Skeletal muscle cell (primary cell): ENCODE data around the gene RENBP.

ENCODE experiments used
- DNase-seq: peaks from one replicate; pipeline ENCODE4 v3.0.0-alpha.2; 2010; ENCODE audit warnings: low read depth
- H3K4me3 ChIP-seq: 2 replicates; pipeline ENCODE4 v1.5.1; 2011; ENCODE audit warnings: low read depth, mild to moderate bottlenecking, control low read depth, low read length, moderate library complexity

The RENBP gene

DNA sequence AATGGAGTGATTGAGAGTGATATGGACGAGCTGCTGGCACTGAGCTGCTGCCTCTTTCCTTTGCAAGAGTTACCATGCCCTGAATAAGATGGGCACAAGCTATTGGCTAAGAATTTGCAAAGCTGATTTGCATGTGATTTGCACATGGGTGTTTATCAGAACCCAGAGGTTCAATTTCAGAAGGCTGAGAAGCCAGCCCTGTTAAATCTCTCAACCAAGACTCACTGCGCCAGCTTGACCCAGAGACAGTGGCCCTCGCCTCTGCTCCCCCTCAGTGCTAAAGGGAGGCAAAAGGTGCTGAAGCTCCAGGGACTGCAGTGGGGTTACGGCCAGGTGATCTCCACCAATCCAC is 19.1 kb downstream of the RENBP start:
- no peak for DNase-seq
- no peak overlapping the region for H3K4me3 ChIP-seq

DNA sequence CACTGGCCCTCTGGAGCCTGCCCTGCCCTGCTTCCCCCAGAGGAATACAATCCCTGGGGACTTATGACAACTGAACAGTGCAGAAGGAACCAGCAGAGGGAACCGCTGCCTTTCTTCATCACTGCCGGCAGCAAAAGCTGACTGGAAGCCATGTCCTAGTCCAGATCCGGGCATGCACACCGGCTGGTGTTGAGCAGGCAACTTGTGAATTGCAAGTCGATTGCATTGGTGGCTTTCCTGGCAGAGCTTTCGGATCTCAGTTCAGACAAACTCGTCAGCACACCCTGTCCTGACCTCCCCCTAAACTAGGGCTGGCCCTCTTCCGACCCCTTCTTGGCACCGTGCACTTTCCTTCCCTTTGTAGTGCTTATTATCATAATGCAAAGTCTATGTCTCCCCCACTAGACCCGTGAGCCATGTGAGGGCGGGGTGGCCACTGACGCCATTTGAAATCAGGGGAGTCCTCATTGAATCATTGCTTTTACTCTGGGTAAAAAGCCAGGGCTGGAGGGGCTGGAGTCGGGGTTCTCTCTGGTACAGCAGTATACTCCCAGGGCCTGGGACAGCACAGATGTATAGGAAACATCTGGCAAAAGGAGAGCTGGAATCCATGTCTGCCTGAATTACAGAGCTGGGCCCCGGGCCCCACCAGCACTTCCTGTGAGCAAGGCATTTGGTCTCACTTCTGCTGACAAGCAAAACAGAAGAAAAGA is 20.1 kb downstream of the RENBP start:
- H3K4me3 ChIP-seq: no peak overlapping the region
- DNase-seq: no peak

DNA sequence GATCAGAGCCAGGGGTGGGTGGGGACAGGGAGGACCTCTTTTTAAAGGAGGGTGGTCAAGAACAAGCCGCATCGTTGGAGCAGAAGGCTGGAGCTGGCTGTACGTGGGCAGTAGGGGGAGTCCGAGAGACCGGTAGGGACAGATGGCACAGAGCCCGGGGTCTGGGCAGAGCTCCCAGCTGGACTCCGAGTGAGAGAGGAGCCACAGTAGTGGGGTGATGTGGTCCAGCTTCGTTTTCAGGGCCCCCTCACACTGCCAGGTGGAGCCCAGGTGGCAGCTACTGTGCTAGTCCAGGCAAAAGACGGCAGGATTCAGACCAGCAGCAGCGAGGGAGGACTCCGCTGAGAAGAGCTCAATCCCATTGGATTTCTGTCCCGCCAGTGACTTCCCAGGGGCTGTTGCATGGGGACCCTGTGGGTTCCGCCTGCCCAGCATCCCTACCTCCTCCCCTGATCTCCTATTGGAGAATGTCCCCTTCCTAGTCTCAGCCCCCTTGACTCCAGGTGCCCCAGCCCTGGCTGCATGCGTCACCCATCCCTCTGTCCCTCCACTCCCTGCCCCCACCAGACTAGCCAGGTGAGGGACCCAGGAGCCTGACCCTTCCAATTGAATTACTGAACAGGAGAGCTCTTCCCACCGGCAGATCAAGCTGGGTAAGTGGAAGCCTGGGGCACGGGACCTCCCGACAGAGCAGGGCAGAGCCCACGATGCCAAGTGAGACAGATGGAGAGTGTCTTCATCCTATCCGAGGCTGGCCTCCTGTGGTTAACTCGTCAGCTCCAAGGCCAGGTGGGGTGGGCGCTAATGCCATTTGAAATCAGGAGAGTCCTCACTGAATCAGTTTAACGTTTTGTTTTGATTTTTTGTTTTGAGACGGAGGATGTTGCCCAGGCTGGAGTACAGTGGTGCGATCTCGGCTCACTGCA is 21.2 kb downstream of the RENBP start:
- no peak for DNase-seq
- no peak overlapping the region for H3K4me3 ChIP-seq

DNA sequence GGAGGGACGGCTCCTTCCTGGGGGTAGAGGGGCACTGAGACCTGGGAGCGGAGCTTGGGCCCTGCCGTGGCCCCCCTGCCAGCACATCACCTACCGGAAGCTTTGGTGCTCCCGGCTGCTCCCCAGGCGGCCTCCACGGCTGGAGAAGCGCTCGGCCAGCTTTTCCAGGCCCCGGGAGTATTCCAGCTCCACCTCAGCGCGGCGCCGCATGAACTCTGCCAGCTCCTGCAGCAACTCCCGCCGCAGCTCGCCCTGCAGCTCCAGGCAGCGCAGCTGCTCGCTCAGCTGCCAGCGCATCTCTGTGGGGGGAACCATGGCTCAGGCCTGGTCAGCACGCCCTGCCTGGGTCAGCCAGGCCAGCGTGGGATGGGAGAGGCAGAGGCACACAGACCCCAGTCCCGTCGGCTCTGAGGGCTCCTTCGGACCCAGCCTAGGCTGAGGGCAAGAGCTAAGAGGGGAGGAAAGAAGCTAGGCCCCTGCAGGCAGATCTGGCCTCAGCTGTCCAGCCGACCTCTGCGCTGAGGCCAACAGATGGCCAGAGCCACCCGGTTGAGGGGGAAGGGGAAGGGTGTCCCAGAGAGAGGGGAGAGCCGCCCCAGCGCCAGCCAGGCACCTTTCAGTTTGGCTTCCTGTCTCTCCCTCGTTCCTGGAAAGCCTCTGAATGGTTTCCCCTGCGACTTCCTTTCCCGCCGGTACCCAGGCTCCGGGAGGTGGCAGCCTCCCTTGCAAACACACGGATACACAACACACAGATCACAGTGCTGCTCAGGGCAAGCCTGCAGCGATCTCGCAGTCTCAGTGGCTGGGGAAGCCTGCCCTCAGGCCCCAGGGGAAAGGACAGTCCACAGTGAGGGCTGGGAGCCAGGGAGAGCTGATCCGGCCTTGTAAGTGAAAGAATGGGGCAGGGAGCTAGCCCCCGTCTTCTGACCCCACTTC is 22.7 kb downstream of the RENBP start:
- no peak overlapping the region for H3K4me3 ChIP-seq
- DNase-seq: no peak

DNA sequence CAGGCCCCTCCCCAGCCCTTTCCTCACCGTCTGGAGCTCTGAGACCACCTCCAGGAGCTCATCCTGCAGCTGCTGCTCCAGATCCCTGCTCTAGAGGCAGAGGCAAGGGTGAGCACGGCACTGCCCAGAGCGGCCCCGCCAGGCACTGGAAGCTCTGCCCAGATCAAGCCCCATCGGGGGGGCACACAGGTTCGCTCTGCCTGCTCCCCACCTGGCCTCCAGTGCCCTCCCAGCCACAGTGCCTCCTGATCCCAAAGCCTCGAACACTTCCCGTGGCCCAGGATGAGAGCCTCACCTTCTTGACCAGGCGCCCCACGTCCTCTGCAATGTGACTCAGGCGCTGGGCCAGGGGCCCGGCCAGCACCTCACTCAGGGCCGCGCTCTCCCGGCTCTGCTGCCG is 23.4 kb downstream of the RENBP start:
- H3K4me3 ChIP-seq: no peak overlapping the region
- DNase-seq: no peak

DNA sequence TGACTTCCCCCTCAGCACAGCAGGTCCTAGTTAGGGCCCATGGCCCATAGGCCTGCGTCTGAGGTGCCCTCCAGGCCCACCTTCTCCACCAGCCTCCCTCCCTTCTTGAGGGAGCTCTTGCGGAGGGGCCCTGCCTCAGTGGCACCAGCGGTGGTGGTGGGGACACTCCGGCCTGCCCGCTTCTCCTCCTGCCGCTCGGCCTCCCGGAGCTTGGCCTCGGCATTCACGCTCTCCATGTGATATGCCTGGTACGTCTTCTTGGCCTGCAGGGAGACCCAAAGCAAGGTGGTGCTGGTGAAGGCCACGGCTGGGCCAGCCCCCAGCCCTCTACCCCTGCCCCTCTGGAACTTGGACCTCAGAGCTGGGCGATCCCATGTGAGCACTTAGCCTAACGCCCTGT is 23.9 kb downstream of the RENBP start:
- no peak for DNase-seq

DNA sequence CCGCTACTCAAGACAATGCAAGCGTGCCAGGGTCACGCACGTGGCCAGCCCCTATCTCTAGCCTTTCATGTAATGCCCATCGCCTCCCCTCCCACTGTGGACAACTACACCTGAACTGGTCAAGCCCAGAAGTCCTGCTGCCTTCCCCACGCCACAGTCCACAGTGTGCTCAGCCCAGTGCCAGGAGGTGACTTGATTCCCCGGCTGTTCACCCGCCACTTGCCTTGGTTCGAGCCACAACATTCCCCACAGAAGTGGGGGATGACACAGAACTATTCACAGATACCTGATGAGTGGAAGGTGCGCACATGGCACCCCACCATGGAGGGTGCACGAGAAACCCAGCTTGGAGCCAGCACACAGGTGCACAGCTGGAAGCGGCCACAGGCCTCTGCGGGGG is 25.2 kb downstream of the RENBP start:
- H3K4me3 ChIP-seq: no peak overlapping the region
- no peak for DNase-seq

More for the DNA sequence above, 23.9 kb downstream of the RENBP start:
- H3K4me3 ChIP-seq: no peak overlapping the region

DNA sequence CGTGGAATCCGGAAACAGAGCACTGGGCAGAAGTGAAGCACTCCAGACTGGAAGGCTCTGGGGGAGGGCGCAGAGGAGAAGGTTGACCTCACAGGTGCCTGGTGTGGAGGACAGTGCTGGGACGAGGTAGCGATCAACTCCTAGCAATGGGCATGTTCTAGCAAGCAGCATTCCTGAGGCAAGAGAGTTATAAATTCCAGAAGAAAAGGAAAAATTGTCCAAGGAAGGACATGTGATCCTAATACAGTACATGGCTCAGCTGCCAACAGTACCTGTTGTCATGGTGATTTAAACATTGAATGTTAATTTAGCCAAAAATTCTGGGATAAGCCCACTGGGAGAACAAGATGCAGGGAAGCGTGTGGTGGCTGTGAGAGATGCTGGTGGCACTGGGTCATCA is 26.6 kb downstream of the RENBP start:
- DNase-seq: no peak
- H3K4me3 ChIP-seq: no peak overlapping the region

DNA sequence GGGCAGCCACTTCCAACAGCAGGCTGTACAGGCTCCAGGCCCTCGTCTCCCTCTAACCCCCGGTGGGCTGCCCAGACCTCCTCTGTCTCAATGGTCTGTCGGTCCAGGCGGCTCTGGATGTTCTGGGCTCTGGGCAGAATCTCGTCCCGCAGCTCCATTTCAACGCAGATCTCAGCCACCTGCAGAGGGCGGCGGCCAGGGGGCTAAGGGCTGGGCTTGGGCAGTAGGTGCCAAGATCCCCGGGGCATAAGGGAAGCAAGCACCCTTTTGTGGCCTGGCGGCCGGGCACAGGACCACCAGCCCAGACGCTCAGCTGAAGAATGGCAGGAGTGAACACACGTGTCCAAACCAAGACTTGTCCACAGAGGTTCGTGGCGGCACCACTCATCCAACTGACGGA is 30.7 kb downstream of the RENBP start:
- H3K4me3 ChIP-seq: no peak overlapping the region
- no peak for DNase-seq

DNA sequence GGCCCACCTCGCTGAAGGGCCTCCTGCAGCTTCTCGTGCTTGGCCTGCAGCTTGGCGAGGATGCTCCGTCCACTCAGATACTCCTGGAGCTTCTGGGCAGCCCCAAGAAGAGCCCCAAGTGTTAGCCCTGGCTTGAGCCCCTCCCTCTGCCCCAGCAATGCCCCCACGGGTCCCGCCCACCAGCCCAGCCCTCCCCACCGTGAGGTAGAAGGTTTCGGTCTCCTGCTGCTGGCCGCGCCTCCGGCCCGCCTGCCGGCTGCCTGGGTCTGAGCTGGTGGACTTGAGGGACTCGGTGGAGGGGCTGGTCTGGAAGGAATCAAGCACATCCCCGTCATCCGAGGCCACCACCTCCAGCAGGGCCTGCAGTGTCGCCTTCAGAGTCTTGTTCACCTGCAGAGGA is 31.2 kb downstream of the RENBP start:
- H3K4me3 ChIP-seq: no peak overlapping the region

DNA sequence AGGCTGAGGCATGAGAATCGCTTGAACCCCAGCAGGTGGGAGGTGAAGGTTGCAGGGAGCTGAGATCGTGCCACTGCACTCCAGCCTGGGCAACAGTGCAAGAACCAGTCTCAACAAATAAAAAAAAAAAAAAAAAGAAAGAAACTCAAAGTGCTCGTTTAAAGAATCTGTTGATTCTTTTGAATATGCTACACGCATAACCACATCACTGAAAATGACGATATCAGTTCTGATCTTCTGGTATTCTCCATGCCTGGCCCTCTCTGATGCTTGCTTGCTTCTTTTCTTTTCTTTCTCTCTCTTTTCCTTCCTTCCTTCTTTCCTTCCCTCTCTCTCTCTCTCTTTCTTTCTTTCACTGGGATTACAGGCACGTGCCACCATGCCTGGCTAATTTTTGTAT is 32.6 kb downstream of the RENBP start:
- H3K4me3 ChIP-seq: no peak overlapping the region
- DNase-seq: no peak

More for the DNA sequence above, 31.2 kb downstream of the RENBP start:
- DNase-seq: no peak

DNA sequence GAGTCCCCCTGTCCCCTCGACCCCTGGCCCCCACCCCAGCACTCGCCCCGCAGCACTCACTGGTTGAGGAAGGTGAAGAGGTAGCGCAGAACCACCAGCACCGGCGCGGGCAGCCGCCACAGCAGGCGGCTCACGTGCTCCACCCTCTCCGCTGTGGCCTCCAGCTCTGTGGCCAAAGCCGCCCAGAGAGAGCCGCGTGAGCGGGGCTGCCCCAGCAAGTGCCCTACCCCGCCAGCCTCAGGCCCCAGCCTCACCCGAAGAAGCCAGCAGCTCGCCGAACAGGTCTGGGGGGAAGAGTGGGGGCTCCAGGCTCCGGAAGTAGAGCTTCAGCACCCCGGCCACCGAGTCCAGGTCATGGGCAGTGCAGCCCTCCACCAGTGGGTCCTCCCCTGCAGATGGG is 34.0 kb downstream of the RENBP start:
- DNase-seq: no peak
- H3K4me3 ChIP-seq: no peak overlapping the region

DNA sequence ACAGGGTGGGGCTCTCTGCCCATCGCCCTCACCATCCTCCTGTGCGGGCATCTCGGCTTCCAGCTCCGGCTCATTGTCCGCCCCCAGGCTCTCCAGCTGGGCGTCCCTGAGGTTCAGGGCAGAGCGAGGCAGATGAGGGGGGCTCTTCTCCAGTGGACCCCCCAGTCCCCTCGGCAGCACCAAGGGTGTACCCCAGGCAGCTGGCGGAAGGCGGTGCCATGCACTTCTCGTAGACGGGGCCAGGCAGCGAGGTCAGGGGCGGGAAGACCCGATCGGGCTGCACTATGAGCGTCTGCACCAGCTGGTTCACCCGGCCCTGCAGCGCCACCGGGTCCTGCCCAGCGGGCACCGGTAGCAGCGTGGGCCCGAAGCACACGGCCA is 34.5 kb downstream of the RENBP start:
- no peak overlapping the region for H3K4me3 ChIP-seq

DNA sequence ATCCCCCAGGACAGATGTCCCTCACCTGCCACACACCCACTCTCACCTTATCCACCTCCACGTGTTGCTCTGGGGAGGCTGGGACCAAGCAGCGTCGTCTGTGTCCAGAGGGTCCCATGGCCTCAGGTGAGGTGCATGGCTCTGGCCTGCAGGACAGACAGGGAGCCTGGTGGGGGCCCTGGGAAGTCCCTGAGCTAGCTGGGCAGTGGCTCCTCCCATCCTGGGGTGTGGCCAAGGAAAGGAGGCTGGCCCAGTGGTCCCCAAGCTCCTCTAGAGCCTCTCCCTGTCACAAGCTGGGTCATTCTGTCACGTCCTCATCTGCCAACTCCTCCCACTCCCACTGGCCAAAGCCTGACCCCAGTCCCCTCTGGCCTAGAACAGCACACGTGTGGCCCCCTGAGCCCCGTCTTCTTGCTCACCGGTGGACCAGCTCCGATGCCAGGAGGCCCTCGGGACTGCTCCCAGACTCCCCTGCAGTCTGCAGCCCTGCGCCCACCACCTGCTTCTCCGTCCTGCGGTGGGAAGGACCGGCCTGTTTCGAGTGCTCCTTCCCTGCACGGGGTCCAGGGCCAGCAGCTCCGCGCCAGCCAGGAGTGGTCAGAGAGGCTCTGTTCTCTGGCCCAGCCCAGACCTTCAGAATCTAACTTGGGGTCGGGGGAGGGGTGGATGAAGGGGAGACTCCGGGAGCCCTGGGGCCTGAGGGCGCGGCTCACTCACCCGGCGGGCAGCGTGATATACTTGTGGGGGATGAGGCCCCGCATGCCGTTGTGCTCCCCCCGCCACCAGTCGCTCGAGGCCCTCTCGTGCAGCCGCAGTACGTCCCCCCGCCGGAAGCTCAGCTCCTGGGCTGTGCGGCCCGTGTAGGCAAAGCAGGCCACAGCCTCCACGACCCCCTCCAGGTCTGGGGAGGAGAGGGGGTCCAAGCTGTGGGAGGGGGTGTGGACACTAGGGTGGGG is 35.1 kb downstream of the RENBP start:
- no peak overlapping the region for H3K4me3 ChIP-seq
- DNase-seq: no peak

More for the DNA sequence above, 34.5 kb downstream of the RENBP start:
- DNase-seq: no peak

DNA sequence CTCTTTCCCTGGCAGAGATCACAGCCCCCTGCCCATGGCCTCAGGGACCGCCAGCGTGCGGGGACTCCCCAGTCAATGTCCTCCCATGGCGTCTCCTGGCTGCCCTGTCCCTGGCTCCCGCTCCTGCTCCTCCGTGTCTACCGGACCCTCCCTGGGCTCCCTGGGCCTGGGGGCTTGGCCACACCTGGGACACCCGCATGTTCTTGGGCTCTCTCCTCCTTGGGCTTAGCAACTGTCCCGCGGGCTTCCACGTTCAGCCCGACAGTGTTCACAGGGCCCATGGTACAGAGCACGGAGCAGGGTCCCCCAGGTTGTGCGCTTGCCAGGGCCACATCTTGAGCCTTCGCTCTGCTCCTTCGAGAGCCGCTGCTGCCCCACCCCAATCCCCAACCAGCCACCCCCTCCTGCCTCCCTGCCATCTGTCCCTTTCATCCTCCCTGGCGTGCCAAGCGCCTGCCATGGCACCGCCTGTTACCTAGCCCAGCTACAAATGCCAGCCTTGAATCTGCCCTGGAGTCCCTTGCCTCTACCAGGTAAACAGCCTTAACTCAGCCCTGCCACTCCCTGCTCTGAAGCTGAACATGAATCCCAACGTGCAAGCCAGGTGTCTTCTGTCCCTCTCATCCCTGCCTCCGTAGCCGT is 36.1 kb downstream of the RENBP start:
- DNase-seq: no peak
- H3K4me3 ChIP-seq: no peak overlapping the region

DNA sequence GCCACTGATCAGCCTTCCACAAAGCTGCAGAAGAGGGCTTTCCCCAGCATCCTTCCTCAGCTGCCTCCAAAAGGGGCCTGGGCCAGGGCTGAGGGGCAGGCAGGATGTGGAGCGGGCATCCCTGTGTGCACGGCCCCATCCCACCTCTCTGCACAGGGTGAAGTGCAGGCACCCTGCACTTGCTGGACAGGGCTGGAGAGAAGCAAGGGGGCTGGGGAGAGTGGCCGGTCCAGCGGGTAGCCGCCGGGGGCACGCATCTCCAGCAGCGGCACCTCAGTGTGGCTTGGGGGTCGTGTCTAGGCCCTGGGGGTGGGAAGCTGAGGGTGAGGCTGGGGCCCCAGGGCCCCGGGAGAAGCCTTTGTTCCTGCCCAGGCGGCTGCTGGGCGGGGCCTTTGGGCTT is 37.0 kb downstream of the RENBP start:
- DNase-seq: no peak
- no peak overlapping the region for H3K4me3 ChIP-seq

DNA sequence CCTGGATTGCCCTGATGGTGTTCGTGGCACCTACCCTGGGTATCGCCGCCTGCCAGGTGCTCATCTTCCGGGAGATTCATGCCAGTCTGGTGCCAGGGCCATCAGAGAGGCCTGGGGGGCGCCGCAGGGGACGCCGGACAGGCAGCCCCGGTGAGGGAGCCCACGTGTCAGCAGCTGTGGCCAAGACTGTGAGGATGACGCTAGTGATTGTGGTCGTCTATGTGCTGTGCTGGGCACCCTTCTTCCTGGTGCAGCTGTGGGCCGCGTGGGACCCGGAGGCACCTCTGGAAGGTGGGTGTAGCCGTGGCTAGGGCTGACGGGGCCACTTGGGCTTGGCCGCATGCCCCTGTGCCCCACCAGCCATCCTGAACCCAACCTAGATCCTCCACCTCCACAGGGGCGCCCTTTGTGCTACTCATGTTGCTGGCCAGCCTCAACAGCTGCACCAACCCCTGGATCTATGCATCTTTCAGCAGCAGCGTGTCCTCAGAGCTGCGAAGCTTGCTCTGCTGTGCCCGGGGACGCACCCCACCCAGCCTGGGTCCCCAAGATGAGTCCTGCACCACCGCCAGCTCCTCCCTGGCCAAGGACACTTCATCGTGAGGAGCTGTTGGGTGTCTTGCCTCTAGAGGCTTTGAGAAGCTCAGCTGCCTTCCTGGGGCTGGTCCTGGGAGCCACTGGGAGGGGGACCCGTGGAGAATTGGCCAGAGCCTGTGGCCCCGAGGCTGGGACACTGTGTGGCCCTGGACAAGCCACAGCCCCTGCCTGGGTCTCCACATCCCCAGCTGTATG is 38.1 kb downstream of the RENBP start:
- no peak for DNase-seq
- no peak overlapping the region for H3K4me3 ChIP-seq
